GM19238 (cell line): ENCODE data around the gene SAPCD2.
"Not testable (repeated sequence)": the region's sequence is repeated elsewhere in the genome, so short reads cannot be mapped to it uniquely, and the experiment has no call there.

Experiments
- DNase-seq: peaks from one replicate; pipeline ENCODE4 v3.0.0; 2011; ENCODE audit warnings: low spot score; ENCODE audit not compliant: insufficient read length

SAPCD2 gene

GRCh38 chr9:137065336-137065967 lies 4.9 kb downstream of the SAPCD2 start:
- no peak for DNase-seq

GRCh38 chr9:137064880-137065164 lies 5.5 kb downstream of the SAPCD2 start:
- no peak for DNase-seq

GRCh38 chr9:137064027-137064879 lies 6.1 kb downstream of the SAPCD2 start:
- no peak for DNase-seq

GRCh38 chr9:137063311-137064026 lies 6.9 kb downstream of the SAPCD2 start:
- DNase-seq, result no peak

GRCh38 chr9:137062798-137063197 lies 7.6 kb downstream of the SAPCD2 start:
- not testable (repeated sequence) for DNase-seq

- no peak for DNase-seq
These were observed 8.0 kb downstream of the SAPCD2 start for GRCh38 chr9:137062384-137062783.

- DNase-seq, result no peak
These were observed 11.7 kb downstream of the SAPCD2 start for GRCh38 chr9:137058521-137059234.

GRCh38 chr9:137057545-137057944 lies 12.8 kb downstream of the SAPCD2 start:
- DNase-seq, result no peak

- no peak for DNase-seq
These were observed 13.5 kb downstream of the SAPCD2 start for GRCh38 chr9:137056739-137057415.

GRCh38 chr9:137055385-137056364 lies 14.7 kb downstream of the SAPCD2 start:
- no peak for DNase-seq

- no peak for DNase-seq
These were observed 15.4 kb downstream of the SAPCD2 start for GRCh38 chr9:137054932-137055384.

GRCh38 chr9:137053944-137054931 lies 16.1 kb downstream of the SAPCD2 start, which contains the start of gene ENTPD2:
ENTPD2 (minus strand) TSS chr9:137054061; CDS start chr9:137053997, 64 bp downstream.
- DNase-seq, result no peak

GRCh38 chr9:137052998-137053943 lies 17.1 kb downstream of the SAPCD2 start:
- DNase-seq, result no peak

GRCh38 chr9:137052293-137052692 lies 18.1 kb downstream of the SAPCD2 start:
- no peak for DNase-seq

GRCh38 chr9:137051145-137051724 lies 19.1 kb downstream of the SAPCD2 start:
- no peak for DNase-seq

GRCh38 chr9:137050570-137050969 lies 19.8 kb downstream of the SAPCD2 start:
- DNase-seq, result no peak
